ENCODE measurements around the gene CARD19.

DNA sequence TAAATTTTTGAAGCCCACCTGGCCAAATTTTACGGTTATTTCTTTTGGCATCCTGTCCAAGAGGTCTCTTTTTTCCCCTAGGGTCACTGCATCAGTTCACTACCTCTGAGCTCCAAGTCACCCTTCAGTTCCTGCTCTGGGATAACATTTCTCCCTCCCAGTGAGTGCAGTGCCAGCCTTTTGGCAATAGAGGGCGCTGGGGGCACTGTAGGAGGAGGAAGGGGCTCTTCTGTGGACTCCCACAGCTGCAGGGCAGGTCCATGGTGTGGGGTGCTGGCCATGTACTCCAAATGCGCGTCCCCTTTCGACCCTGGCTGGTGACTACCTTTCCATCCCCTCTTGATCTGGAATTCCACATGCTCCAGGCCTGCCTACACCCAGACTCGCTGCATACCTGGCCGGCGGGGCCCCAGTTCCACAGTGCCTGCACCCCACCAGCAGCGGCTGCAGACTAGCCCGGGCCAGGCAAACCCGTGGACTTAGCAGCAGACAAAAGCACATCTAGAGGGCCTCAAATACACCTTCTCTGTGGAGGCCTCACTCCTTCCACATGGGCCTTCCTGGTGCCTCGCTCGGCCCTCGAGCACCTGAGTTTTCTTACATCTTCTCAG lies 58.4 kb downstream of the CARD19 start:
- TF ChIP-seq, protein P1, sequence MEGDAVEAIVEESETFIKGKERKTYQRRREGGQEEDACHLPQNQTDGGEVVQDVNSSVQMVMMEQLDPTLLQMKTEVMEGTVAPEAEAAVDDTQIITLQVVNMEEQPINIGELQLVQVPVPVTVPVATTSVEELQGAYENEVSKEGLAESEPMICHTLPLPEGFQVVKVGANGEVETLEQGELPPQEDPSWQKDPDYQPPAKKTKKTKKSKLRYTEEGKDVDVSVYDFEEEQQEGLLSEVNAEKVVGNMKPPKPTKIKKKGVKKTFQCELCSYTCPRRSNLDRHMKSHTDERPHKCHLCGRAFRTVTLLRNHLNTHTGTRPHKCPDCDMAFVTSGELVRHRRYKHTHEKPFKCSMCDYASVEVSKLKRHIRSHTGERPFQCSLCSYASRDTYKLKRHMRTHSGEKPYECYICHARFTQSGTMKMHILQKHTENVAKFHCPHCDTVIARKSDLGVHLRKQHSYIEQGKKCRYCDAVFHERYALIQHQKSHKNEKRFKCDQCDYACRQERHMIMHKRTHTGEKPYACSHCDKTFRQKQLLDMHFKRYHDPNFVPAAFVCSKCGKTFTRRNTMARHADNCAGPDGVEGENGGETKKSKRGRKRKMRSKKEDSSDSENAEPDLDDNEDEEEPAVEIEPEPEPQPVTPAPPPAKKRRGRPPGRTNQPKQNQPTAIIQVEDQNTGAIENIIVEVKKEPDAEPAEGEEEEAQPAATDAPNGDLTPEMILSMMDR (IDR thresholded peaks at IDR 0.05), result peak in 1 of 3 experiments; percentile 17
- TF ChIP-seq POLR2A (IDR thresholded peaks at IDR 0.05) (no peak), POLR2AphosphoS5 (IDR thresholded peaks at IDR 0.05; ENCODE audit: insufficient read depth in 1 of 2, low read depth in 1 of 2) (no peak)
